GM19395 (cell line): Measurements from ENCODE around the gene MACROD2.
"Not testable (repeated sequence)": the region's sequence is repeated elsewhere in the genome, so short reads cannot be mapped to it uniquely, and the experiment has no call there.

Source experiments
- ATAC-seq: cut with Tn5 transposase; IDR thresholded peaks from one replicate; pipeline ENCODE4 v1.9.1; 2021; ENCODE audit warnings: mild to moderate bottlenecking, moderate library complexity; ENCODE audit not compliant: unreplicated experiment

Gene MACROD2

GRCh38 chr20:16001286-16001685 lies 2006.0 kb downstream of the MACROD2 start:
- ATAC-seq: no peak

- no peak for ATAC-seq
Measured at GRCh38 chr20:16003310-16003709, 2008.0 kb downstream of the MACROD2 start.

- no peak for ATAC-seq
Measured at GRCh38 chr20:16004108-16004854, 2009.0 kb downstream of the MACROD2 start.

- no peak for ATAC-seq
Measured at GRCh38 chr20:16005021-16005914, 2010.0 kb downstream of the MACROD2 start.

- no peak for ATAC-seq
Measured at GRCh38 chr20:16005915-16006493, 2010.7 kb downstream of the MACROD2 start.

GRCh38 chr20:16007164-16007563 lies 2011.8 kb downstream of the MACROD2 start:
- peak; percentile 99 for ATAC-seq

GRCh38 chr20:16007962-16008361 lies 2012.6 kb downstream of the MACROD2 start:
- ATAC-seq: no peak

DNA sequence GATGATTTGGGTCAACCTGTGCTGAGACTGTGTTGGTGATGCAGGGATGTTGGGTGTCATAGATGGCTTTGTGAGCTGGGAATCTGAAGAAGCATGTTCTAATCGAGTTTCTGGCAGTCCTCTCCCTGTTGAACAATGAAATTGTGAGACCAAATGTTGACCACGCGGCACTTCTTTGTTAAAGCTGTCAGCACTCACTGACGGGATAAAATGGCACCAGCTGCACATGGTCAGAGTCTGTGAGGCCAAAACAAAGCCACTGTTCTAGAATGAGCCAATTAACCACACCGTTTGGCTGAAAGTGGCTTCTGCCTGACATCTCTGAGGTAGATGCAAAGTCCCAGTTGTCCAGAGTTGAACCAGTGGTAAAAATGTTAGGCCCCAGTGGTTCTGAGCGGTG lies 2015.7 kb downstream of the MACROD2 start:
- no peak for ATAC-seq

GRCh38 chr20:16011519-16011918 lies 2016.2 kb downstream of the MACROD2 start:
- no peak for ATAC-seq

GRCh38 chr20:16012934-16013333 lies 2017.6 kb downstream of the MACROD2 start:
- ATAC-seq: not testable (repeated sequence)

DNA sequence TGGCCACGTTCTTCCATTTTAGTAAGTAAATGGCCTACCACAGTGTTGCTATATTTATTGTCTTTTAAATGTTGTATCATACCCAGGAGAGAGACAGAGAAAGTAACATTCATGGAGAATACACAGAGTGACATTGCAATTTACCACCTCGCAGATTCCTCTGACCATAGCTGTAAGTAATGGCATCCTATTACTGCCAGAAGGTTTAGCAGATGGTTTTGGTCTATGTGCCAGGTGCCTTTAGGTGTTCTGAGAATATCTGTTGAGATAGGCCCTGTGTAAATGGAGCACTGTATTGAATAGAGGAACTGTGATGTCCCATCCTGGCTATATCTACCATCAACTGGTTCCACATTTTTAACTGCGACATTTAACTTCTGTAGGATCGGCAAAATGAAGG lies 2018.3 kb downstream of the MACROD2 start:
- no peak for ATAC-seq

DNA sequence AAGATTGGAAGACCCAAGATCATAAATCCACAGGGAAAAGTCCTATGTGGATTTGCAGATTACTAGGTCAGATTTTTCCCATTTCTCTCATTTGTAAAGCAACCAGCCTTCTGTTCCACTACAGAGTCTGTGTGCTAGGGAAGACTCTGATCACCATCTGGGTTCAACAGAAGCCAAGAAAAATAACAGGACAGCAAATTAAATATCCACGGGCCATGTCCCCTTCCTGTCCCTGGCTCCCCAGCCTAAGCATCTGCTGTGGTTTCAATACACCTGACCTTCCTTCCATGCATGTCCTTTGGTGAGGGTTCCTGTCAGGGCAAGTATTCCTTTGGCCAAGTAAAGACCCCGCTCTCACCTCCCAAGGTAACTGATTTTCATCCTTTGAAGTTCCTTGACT lies 2019.1 kb downstream of the MACROD2 start:
- ATAC-seq: no peak

DNA sequence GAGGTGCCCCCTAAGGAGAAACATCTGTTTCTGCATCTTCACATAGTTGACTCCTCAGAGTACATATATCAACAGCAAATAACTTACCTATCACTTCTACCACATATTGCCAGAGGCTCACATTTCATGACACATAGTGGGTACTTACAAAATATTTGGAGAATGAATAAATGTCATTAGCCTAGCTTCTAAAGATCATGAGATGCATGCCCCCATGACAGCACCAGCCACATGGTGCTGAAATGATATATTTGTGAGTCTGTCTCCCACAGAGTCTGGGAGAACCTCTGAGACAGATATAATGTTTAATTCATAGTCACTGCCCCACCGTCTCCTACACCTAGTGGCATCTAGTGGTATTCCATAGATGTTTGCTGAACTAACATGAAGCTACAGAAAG lies 2022.3 kb downstream of the MACROD2 start:
- no peak for ATAC-seq

GRCh38 chr20:16018881-16019280 lies 2023.6 kb downstream of the MACROD2 start:
- ATAC-seq: no peak

DNA sequence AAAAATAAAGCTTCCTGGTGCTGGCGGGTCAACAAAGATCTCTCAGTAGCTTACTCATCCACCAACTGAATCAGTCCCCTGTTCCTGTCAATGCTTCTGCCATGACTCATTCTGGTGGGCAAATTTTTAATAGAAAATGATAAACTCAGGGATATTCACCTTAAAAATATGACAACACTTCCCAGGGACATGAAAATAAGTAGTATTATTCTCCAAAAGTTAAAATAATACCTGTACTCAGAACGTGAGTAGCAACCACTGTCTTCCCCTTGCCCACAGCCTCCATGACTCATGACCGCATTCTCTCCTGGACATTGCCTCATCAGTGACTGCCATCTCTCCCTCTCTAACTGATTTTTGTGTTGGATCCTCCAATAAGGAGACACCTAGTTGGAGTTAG lies 2025.7 kb downstream of the MACROD2 start:
- no peak for ATAC-seq

GRCh38 chr20:16025084-16025483 lies 2029.8 kb downstream of the MACROD2 start:
- no peak for ATAC-seq

GRCh38 chr20:16027686-16028085 lies 2032.4 kb downstream of the MACROD2 start:
- ATAC-seq: no peak

DNA sequence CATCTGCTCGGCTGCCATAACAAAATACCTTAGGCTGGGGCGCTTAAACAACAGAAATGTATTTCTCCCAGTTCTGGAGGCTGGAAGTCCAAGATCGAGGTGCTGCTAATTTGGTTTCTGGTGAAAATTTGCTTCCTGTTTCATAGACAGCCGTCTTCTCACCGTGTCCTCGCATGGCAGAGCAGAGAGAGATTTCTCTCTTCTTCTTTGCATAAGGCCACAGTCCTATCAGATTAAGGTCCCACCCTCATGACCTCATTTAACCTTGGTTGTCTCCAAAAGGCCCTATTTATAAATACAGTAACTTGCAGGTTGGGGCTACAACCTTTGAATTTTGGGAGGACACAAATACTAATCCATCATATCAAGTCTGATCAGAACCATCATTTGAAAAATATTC lies 2033.6 kb downstream of the MACROD2 start:
- peak; percentile 67 for ATAC-seq

GRCh38 chr20:16030253-16030652 lies 2034.9 kb downstream of the MACROD2 start:
- ATAC-seq: no peak

- no peak for ATAC-seq
Measured at GRCh38 chr20:16035576-16035975, 2040.3 kb downstream of the MACROD2 start.

GRCh38 chr20:16036331-16036730 lies 2041.0 kb downstream of the MACROD2 start:
- ATAC-seq: no peak

DNA sequence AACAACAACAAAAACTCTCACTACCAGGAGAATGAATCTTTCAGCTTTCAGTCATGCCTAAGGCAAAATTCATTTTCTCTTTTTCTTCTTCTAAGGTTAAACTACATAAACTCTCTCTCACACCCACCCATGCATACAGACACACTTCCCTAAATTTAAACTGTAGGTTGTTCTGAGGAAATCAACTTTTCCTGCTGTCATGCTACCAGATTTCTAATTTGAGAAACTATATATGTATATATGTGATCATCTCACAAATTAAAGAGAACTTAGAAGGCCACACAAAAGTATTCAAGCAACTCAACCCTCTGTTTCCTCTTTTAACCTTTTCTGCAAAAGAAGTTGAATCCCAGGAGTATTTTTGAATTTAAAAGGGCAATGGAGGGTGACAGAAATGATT lies 2045.4 kb downstream of the MACROD2 start:
- ATAC-seq: no peak
